Cardiac muscle cell (in vitro differentiated cells and primary cell): ENCODE data around the gene RUNDC3A. TPM values are rescaled to one million over a fixed set of nuclear protein-coding genes. Genes with fewer than 3 reads are reported as not detected.
"Not testable (repeated sequence)": the region's sequence is repeated elsewhere in the genome, so short reads cannot be mapped to it uniquely, and the experiment has no call there.

ENCODE experiments used
- DNase-seq, 2 donors: peaks; one replicate each; pipeline versions ENCODE4 v3.0.0 to v3.0.0-alpha.2; 2010 to 2017; ENCODE audit warnings: low read depth in 1 of 2, low spot score in 1 of 2
- H3K27ac ChIP-seq: fragments of 200-600 bp; sonication (generic); 2 replicates; pipeline ENCODE4 v1.5.1; 2016
- H3K27me3 ChIP-seq: fragments of 200-600 bp; sonication (generic); 2 replicates; pipeline ENCODE4 v1.6.0; 2016; ENCODE audit warnings: control low read depth
- H3K36me3 ChIP-seq: fragments of 200-600 bp; sonication (generic); 2 replicates; pipeline ENCODE4 v1.5.1; 2016; ENCODE audit warnings: control low read depth
- H3K4me1 ChIP-seq: fragments of 200-600 bp; sonication (generic); 2 replicates; pipeline ENCODE4 v1.8.1; 2017; ENCODE audit warnings: low read depth, mild to moderate bottlenecking, mixed run types
- H3K4me3 ChIP-seq: fragments of 200-600 bp; sonication (generic); 2 replicates; pipeline ENCODE4 v1.5.1; 2016; ENCODE audit warnings: mild to moderate bottlenecking
- H3K9me3 ChIP-seq: fragments of 200-600 bp; sonication (generic); 2 replicates; pipeline ENCODE4 v1.5.1; 2017; ENCODE audit warnings: low read depth, mild to moderate bottlenecking, control low read depth
- polyA plus RNA-seq: library from polyadenylated mRNA; unstranded; fragments of >200 nt; fragmentation: Nextera tagmentation; extraction: Ambion mirVana; gene quantifications from 2 replicates; pipeline ENCODE4 v1.2.1, GENCODE V29; 2016
- total RNA-seq: library from RNA; depleted of rRNA; stranded (reverse); fragments of >200 nt; gene quantifications from 2 replicates; pipeline ENCODE4 v1.2.3, GENCODE V29; 2016
- TF ChIP-seq, protein P1 (sequence below): IDR thresholded peaks from 2 replicates; pipeline ENCODE4 v1.5.1; 2012; ENCODE audit warnings: low read depth, mild to moderate bottlenecking, low read length

RUNDC3A gene
- total and polyA plus RNA-seq, 2 experiments from 2014 or later: 1.9 to 5.8 TPM

DNA sequence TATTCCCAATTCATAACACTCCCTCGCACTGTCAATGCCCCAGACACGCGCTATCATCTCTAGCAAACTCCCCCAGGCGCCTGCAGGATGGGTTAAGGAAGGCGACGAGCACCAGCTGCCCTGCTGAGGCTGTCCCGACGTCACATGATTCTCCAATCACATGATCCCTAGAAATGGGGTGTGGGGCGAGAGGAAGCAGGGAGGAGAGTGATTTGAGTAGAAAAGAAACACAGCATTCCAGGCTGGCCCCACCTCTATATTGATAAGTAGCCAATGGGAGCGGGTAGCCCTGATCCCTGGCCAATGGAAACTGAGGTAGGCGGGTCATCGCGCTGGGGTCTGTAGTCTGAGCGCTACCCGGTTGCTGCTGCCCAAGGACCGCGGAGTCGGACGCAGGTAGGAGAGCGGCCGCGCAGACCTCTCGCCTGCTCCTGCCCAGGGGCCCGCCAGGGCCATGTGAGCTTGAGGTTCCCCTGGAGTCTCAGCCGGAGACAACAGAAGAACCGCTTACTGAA lies 36.6 kb downstream of the RUNDC3A start, which contains the start of gene GRN:
TSS of gene GRN (plus strand) at position 364 of the 515 bp plus-strand sequence. CDS start 3,863 bp downstream, outside the sequence.
- H3K27ac ChIP-seq: peak within 1 kb of the TSS; percentile 53
- no peaks in the 10 kb centered on the region for H3K9me3 ChIP-seq
- peaks cover 2% of the 10 kb centered on the region for H3K27me3 ChIP-seq
- peak; percentile 98 to 100 for DNase-seq
- no peaks in the 10 kb centered on the region for H3K4me1 ChIP-seq
- TF ChIP-seq, protein P1, sequence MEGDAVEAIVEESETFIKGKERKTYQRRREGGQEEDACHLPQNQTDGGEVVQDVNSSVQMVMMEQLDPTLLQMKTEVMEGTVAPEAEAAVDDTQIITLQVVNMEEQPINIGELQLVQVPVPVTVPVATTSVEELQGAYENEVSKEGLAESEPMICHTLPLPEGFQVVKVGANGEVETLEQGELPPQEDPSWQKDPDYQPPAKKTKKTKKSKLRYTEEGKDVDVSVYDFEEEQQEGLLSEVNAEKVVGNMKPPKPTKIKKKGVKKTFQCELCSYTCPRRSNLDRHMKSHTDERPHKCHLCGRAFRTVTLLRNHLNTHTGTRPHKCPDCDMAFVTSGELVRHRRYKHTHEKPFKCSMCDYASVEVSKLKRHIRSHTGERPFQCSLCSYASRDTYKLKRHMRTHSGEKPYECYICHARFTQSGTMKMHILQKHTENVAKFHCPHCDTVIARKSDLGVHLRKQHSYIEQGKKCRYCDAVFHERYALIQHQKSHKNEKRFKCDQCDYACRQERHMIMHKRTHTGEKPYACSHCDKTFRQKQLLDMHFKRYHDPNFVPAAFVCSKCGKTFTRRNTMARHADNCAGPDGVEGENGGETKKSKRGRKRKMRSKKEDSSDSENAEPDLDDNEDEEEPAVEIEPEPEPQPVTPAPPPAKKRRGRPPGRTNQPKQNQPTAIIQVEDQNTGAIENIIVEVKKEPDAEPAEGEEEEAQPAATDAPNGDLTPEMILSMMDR: no peak
- peak within 1 kb of the TSS; percentile 71 for H3K4me3 ChIP-seq
- no peaks in the 10 kb centered on the region for H3K36me3 ChIP-seq

DNA sequence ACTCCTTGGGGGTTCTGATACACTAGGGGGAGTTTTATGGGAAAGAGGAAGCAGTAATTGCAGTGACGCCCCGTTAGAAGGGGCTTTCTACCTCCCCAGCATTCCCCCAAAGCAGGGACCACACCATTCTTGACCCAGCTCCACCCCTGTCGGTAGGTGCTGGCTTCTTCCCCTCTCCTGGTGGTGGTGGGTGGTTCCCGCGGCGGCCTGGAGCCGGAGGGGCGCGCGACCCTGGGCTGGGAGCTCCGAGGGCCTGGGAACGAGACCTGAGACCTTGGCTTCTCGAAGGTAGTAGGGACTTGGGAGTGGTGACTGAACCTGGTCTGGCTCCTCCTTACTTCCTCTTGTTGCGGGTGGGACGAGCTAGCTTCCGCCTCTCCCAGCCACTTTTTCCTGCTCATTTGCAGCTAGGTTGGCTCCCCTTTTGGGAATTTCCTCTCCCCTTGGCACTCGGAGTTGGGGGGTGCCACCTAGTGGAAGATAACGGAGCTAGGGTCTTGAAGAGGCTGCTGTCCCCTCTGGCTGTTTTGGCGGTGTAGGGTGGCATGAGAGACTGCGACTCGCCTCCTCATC lies 37.1 kb downstream of the RUNDC3A start:
- Histone ChIP-seq H3K27me3 (peaks cover 2% of the 10 kb centered on the region), H3K36me3 (no peaks in the 10 kb centered on the region), H3K9me3 (no peaks in the 10 kb centered on the region), H3K4me3 (peak overlapping the region; percentile 71), H3K27ac (peak overlapping the region; percentile 53), H3K4me1 (no peaks in the 10 kb centered on the region)
- TF ChIP-seq, protein P1: peak; percentile 33
- peak; percentile 55 to 70 for DNase-seq

DNA sequence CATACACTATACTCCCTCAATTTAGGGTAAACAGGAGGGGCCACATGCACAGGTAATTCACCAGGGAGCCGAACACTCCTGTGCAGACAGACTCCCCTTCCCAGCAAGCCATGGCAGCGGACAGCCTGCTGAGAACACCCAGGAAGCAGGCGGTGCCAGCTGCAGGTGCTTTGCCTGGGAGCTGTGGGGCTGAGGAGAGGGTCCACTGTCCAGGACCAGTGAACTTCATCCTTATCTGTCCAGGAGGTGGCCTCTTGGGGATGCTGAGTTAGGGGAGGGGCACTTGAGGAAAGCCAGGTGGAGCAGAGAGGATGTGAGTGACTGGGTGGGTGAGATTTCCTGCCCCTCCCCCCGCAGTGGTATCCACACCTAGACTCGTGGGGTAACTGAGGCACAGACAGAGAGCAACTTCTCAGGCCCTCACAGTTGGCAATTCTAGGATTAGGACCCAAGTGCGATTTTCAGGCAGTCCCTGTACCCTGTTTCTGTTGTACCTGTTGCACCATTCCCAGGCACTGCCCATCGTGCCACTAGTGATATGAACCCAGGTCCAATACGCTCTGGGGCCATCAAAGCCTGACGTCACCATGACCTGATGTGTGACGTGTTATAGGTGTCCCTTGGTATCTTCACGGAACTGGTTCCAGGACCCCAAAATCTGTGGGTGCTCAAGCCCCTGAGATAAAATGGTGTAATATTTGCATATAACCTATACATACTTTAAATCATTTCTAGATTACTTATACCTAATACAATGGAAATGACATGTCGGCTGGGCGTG lies 37.9 kb downstream of the RUNDC3A start:
- TF ChIP-seq, protein P1: no peak
- no peak for DNase-seq

DNA sequence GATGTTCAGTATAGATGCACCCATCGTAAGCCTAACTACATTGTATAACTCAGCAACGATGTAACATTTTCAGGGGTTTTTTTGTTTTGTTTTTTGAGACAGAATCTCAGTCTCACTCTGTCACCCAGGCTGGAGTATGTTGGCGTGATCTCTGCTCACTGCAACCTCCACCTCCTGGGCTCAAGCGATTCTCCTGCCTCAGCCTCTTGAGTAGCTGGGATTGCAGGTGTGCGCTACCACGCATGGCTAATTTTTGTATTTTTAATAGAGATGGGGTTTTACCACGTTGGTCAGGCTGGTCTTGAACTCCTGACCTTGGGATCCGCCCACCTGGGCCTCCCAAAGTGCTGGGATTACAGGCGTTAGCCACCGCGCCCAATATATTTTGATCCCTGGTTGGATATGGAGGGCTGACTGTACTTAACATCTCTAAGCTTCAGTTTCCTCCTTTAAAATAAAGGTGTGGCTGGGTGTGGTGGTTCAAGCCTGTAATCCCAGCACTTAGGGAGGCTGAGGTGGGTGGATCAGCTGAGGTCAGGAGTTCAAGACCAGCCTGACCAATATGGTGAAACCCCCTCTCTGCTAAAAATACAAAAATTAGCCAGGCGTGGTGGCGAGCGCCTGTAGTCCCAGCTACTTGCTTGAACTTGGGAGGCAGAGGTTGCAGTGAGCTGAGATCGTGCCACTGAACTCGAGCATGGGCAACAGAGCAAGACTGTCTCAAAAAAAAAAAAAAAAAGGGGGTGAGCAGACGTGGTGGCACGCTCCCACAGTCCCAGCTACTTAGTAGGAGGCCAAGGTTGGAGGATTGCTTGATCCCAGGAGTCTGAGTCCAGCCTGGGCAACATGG lies 39.0 kb downstream of the RUNDC3A start:
- H3K9me3 ChIP-seq, H3K36me3 ChIP-seq, H3K27ac ChIP-seq, H3K4me3 ChIP-seq, DNase-seq, H3K27me3 ChIP-seq, H3K4me1 ChIP-seq: not testable (repeated sequence)

More for the DNA sequence above, 37.9 kb downstream of the RUNDC3A start:
- no peaks in the 10 kb centered on the region for H3K9me3 ChIP-seq
- peaks cover 2% of the 10 kb centered on the region for H3K27me3 ChIP-seq
- no peak overlapping the region for H3K27ac ChIP-seq
- peak overlapping the region; percentile 71 for H3K4me3 ChIP-seq
- no peaks in the 10 kb centered on the region for H3K4me1 ChIP-seq
- no peaks in the 10 kb centered on the region for H3K36me3 ChIP-seq

DNA sequence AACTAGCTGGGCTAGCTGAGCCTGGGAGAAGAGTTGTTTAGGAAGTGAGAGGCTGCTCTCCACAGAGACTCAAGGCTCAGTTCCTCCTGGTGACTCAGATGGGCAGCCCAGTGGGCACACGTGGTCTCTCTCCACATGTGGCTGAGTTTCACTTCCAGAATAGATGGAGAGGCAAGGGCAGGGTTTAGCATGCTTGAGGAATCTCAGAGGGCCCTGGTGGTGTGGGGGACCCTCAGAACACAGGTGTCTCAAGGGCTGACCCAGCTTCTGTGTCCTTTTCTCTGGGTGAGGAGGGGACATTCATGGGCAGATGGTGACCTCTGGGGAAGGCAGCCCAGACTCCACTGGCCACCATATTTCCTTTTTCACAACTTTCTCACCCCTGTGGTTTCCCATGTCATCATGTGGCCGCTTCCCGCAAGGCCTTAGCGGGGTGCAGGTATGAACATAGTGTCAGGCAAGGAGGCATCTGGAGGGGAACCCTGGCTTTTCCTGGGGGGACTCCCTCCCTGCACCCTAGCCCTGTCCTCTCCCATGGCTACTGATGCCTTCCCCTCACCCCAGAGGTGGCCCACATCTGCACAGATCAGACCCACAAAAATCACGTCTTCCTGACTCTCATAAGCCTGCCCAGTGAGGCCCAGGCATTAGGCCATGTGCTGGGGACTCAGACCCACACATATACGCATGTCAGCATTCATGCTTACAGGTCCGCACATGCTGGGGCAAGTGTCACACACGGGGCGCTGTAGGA lies 40.0 kb downstream of the RUNDC3A start:
- no peak for DNase-seq
- no peaks in the 10 kb centered on the region for H3K4me1 ChIP-seq
- H3K9me3 ChIP-seq: no peaks in the 10 kb centered on the region
- no peaks in the 10 kb centered on the region for H3K27me3 ChIP-seq
- H3K36me3 ChIP-seq: no peaks in the 10 kb centered on the region
- TF ChIP-seq, protein P1: no peak
- H3K4me3 ChIP-seq: no peak overlapping the region
- H3K27ac ChIP-seq: no peak overlapping the region
